AG04450 (cell line): ENCODE data around the gene CYP4F22. TPM values are rescaled to one million over a fixed set of nuclear protein-coding genes. Genes with fewer than 3 reads are reported as not detected.

Source experiments
- CTCF ChIA-PET: fragments of 300-600, 350-600 bp; formaldehyde crosslinking; extraction: SDS; loops from one replicate; lab custom pipeline; 2022; ENCODE audit warnings: antibody characterized with exemption, inconsistent platforms; lab: Charles Lee
- POLR2A ChIA-PET: fragments of 350-600 bp; formaldehyde crosslinking; extraction: SDS; loops from one replicate; lab custom pipeline; 2021; ENCODE audit warnings: antibody characterized with exemption, inconsistent platforms; lab: Yijun Ruan, JAX
- DNase-seq: peaks from one replicate; pipeline ENCODE4 v3.0.0-alpha.2; 2011; ENCODE audit warnings: low read depth, low spot score
- H3K27ac ChIP-seq: one replicate; pipeline ENCODE4 v1.5.1; 2012; ENCODE audit warnings: low read depth, low read length, control low read depth
- H3K27me3 ChIP-seq: one replicate; pipeline ENCODE4 v1.6.0; 2012; ENCODE audit warnings: low read length; ENCODE audit not compliant: control insufficient read depth, insufficient read depth
- H3K4me3 ChIP-seq: 2 replicates; pipeline ENCODE4 v1.5.1; 2011; ENCODE audit warnings: mild to moderate bottlenecking, low read depth, low read length, control low read depth
- H3K9me3 ChIP-seq: 2 replicates; pipeline ENCODE4 v1.5.1; 2012; ENCODE audit warnings: low read length; ENCODE audit not compliant: control insufficient read depth, insufficient read depth
- CTCF ChIP-seq: IDR thresholded peaks from 2 replicates; pipeline ENCODE4 v1.5.1; 2011; ENCODE audit warnings: low read depth, low read length, control low read depth, inconsistent platforms
- polyA minus RNA-seq: library from RNA; depleted of rRNA, polyadenylated mRNA; stranded (reverse); fragments of >200 nt; gene quantifications from 2 replicates; pipeline ENCODE4 v1.2.3, GENCODE V29; 2011; rRNA and poly(A)+ RNA removed
- polyA plus RNA-seq: library from polyadenylated mRNA; depleted of rRNA; stranded (reverse); fragments of >200 nt; gene quantifications from 2 replicates; pipeline ENCODE4 v1.2.3, GENCODE V29; 2011; rRNA removed

The CYP4F22 gene
- polyA plus RNA-seq (not detected in 2 replicates), polyA minus RNA-seq (not detected in 2 replicates)

DNA sequence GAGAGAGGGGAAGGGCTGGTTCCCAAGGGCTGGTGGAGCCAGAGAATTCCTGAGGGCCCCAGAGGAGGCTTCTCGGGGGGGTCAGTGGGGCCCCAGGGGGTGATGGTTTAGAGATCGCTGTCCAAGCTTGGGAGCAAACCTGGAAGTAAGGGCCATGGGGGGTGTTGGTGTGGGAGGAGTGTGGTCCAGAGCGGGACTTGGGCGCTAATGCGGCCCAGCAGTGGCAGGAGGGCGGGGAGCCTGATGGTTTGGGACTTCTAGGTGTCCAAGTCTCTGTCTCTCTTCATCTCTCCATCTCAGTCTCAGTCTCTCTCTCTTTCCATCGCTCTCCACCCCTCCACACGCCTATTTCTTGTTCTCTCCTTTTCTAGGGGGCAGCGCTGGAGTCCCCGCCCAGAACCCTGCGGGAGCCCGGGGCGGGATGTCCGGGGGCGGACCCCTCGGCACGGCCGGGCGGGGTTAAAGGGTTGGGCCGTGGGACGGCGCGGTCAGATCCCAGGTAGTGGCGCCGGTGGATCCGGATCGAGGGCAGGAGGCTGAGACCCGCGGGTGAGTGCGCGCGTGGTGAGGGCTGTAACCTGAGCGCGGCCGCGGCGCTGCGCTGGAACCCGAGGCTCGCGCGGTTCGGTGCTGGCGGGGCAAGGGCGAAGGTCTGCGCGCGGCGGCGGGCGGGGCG is at the start of gene CYP4F22:
Gene CYP4F22, plus strand, starts transcription at position 491 of the 676 bp plus-strand sequence. CDS start 16,812 bp downstream, outside the sequence.
- CTCF ChIA-PET = no interaction called here
- POLR2A ChIA-PET = no interaction called here
- TF ChIP-seq CTCF = no peak
- H3K4me3 ChIP-seq = no peak within 1 kb of the TSS
- H3K27ac ChIP-seq = no peak within 1 kb of the TSS
- peaks cover 15% of the 10 kb centered on the region for H3K27me3 ChIP-seq
- no peak for DNase-seq
- H3K9me3 ChIP-seq = no peaks in the 10 kb centered on the region; the same call in 1 of the 2 replicates

DNA sequence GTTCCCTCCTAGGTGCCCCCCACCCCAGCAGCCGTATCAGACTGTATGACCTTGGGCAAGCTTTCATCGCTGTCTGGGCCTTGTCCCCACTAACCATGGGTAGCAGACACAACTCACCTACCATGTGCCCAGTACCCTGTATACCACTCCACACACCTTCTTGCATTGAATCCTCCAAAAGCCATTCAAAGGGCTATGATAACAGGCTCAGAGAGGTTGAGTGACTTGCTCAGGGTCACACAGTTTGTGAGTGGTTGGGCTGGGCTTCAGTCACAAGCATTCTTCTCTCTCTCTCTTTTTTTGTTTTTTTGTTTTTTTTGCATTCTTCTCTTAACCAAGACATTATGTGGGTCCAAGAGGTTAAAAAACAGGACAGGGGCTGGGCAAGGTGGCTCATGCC is 46.6 kb upstream of the CYP4F22 start:
- no peak for TF ChIP-seq CTCF
- Histone ChIP-seq H3K27me3 (peaks cover 35% of the 10 kb centered on the region), H3K27ac (no peak overlapping the region), H3K9me3 (peaks cover 2% of the 10 kb centered on the region; the same call in 1 of the 2 replicates), H3K4me3 (no peak overlapping the region)
- ChIA-PET CTCF (no interaction called here), POLR2A (no interaction called here)
- no peak for DNase-seq

- no peak for TF ChIP-seq CTCF
- no peak overlapping the region for H3K27ac ChIP-seq
- H3K4me3 ChIP-seq = no peak overlapping the region
- no peaks in the 10 kb centered on the region; the same call in 1 of the 2 replicates for H3K9me3 ChIP-seq
- no peak for DNase-seq
- ChIA-PET POLR2A (no interaction called here), CTCF (no interaction called here)
- H3K27me3 ChIP-seq = peaks cover 22% of the 10 kb centered on the region
Measured at GRCh38 chr19:15463861-15464371, 44.4 kb upstream of the CYP4F22 start.

- POLR2A ChIA-PET = interaction anchor here (0.6 kb wide), 1 partner anchor 51 kb away, joined by 4 read pairs; no protein-coding TSS in a partner anchor
- Histone ChIP-seq H3K9me3 (no peaks in the 10 kb centered on the region; the same call in 1 of the 2 replicates), H3K27ac (no peak within 1 kb of the TSS), H3K4me3 (no peak within 1 kb of the TSS), H3K27me3 (peaks cover 22% of the 10 kb centered on the region)
- CTCF ChIA-PET = no interaction called here
- no peak for DNase-seq
- TF ChIP-seq CTCF = no peak
Measured at GRCh38 chr19:15464394-15465385, 43.6 kb upstream of the CYP4F22 start, which contains the start of gene RASAL3. Gene RASAL3, minus strand, starts transcription at chr19:15464544. Its CDS starts 186 bp downstream, at chr19:15464358.
